Thymus (tissue), 11 donors: Measurements from ENCODE around the gene CENATAC. TPM values are rescaled to one million over a fixed set of nuclear protein-coding genes. Genes with fewer than 3 reads are reported as not detected.
A peak's percentile ranks its signal among the peaks of the same experiment; 100 is the strongest.
"Not testable (repeated sequence)": the region's sequence is repeated elsewhere in the genome, so short reads cannot be mapped to it uniquely, and the experiment has no call there.

ENCODE experiments used
- DNase-seq, 9 donors: peaks; one replicate each; pipeline ENCODE4 v3.0.0-alpha.2; 2013; ENCODE audit warnings: low spot score in 9 of 9, low read depth in 6 of 9, missing footprints in 1 of 9
- H3K27ac ChIP-seq, 2 donors: one replicate each; pipeline ENCODE4 v1.5.1; 2013; ENCODE audit warnings: control low read depth in 1 of 2, low read depth in 1 of 2, low read length in 1 of 2, mild to moderate bottlenecking in 1 of 2, moderate library complexity in 1 of 2
- H3K27me3 ChIP-seq, 2 donors: one replicate each; pipeline ENCODE4 v1.5.1; 2013; ENCODE audit warnings: low read length in 1 of 2; ENCODE audit not compliant: control insufficient read depth in 2 of 2, insufficient read depth in 1 of 2
- H3K36me3 ChIP-seq, 2 donors: one replicate each; pipeline ENCODE4 v1.5.1; 2013; ENCODE audit warnings: low read length in 1 of 2, mild to moderate bottlenecking in 1 of 2, moderate library complexity in 1 of 2; ENCODE audit not compliant: control insufficient read depth in 2 of 2, insufficient read depth in 2 of 2
- H3K4me1 ChIP-seq, 2 donors: one replicate each; pipeline ENCODE4 v1.5.1; 2013; ENCODE audit warnings: low read length in 2 of 2; ENCODE audit not compliant: control insufficient read depth in 2 of 2, insufficient read depth in 2 of 2
- H3K4me3 ChIP-seq, 2 donors: one replicate each; pipeline ENCODE4 v1.5.1; 2013; ENCODE audit warnings: low read length in 2 of 2, control low read depth in 1 of 2, mild to moderate bottlenecking in 1 of 2
- H3K9me3 ChIP-seq, 2 donors: one replicate each; pipeline ENCODE4 v1.5.1; 2013; ENCODE audit warnings: low read length in 1 of 2, mild to moderate bottlenecking in 1 of 2; ENCODE audit not compliant: control insufficient read depth in 2 of 2, insufficient read depth in 1 of 2
- WGBS: extraction: QIAGEN DNeasy Blood & Tissue Kit; methylation state at CpG from one replicate; pipeline ENCODE4 v1.1.7; 2013; 5-methylcytosine and 5-hydroxymethylcytosine counted together
- polyA plus RNA-seq: library from polyadenylated mRNA; stranded (reverse); fragments of 200-250 nt; gene quantifications from one replicate; pipeline ENCODE4 v1.2.3, GENCODE V29; 2013
- total RNA-seq: library from RNA; stranded (reverse); fragments of 120-200 nt; gene quantifications from one replicate; pipeline ENCODE4 v1.2.4, GENCODE V29; 2013
- donor health status: healthy.

The CENATAC gene
- total and polyA plus RNA-seq, 2 donors, result 15.5 to 79.1 TPM

GRCh38 chr11:119029069-119029339 is 31.1 kb downstream of the CENATAC start:
- Histone ChIP-seq H3K4me1 (peaks cover 3 to 19% of the 10 kb centered on the region in 2 donors), H3K27me3 (no peaks in the 10 kb centered on the region), H3K4me3 (no peak overlapping the region), H3K9me3 (no peaks in the 10 kb centered on the region), H3K36me3 (peaks cover 25 to 36% of the 10 kb centered on the region in 2 donors), H3K27ac (no peak overlapping the region)
- 96% methylated on average over 1 of the region's 1 CpG for WGBS
- no peak for DNase-seq

- 76% methylated on average over 10 of the region's 10 CpGs for WGBS
- Histone ChIP-seq H3K4me1 (peaks cover 3 to 19% of the 10 kb centered on the region in 2 donors), H3K4me3 (peak overlapping the region; percentile 69 to 91), H3K27ac (no peak overlapping the region), H3K27me3 (no peaks in the 10 kb centered on the region), H3K9me3 (no peaks in the 10 kb centered on the region), H3K36me3 (peaks cover 20 to 31% of the 10 kb centered on the region in 2 donors)
- DNase-seq, result no peak
Measured at GRCh38 chr11:119029340-119030028, 31.5 kb downstream of the CENATAC start.

- peak in 1 of 9 donors; percentile 15 for DNase-seq
- 16% methylated on average over 13 of the region's 13 CpGs for WGBS
- H3K9me3 ChIP-seq, result no peaks in the 10 kb centered on the region
- H3K4me1 ChIP-seq, result peaks cover 3 to 22% of the 10 kb centered on the region in 2 donors
- no peaks in the 10 kb centered on the region for H3K27me3 ChIP-seq
- H3K4me3 ChIP-seq, result peak overlapping the region; percentile 69 to 91
- H3K27ac ChIP-seq, result peak overlapping the region in 1 of 2 donors; percentile 51
- H3K36me3 ChIP-seq, result peaks cover 16 to 27% of the 10 kb centered on the region in 2 donors
Measured at GRCh38 chr11:119030029-119030328, 32.0 kb downstream of the CENATAC start.

GRCh38 chr11:119030329-119031047 is 32.5 kb downstream of the CENATAC start, which contains the start of gene SLC37A4:
SLC37A4 (minus strand) TSS chr11:119030877.
- H3K4me1 ChIP-seq, result peaks cover 3 to 24% of the 10 kb centered on the region in 2 donors
- H3K36me3 ChIP-seq, result peaks cover 11 to 21% of the 10 kb centered on the region in 2 donors
- H3K27me3 ChIP-seq, result no peaks in the 10 kb centered on the region
- peak within 1 kb of the TSS; percentile 51 to 84 for H3K27ac ChIP-seq
- WGBS, result under 1% methylated on average over 67 of the region's 67 CpGs
- H3K9me3 ChIP-seq, result no peaks in the 10 kb centered on the region
- peak; percentile 62 to 91 (median 78) for DNase-seq
- peak within 1 kb of the TSS; percentile 69 to 91 for H3K4me3 ChIP-seq

GRCh38 chr11:119031912-119032280 is 34.0 kb downstream of the CENATAC start:
- Histone ChIP-seq H3K4me1 (peaks cover 3 to 24% of the 10 kb centered on the region in 2 donors), H3K27me3 (no peaks in the 10 kb centered on the region), H3K9me3 (no peaks in the 10 kb centered on the region), H3K4me3 (no peak overlapping the region), H3K27ac (no peak overlapping the region), H3K36me3 (peaks cover 0 to 13% of the 10 kb centered on the region in 2 donors)
- 97% methylated on average over 9 of the region's 9 CpGs for WGBS
- DNase-seq, result no peak

GRCh38 chr11:119033421-119033820 is 35.5 kb downstream of the CENATAC start:
- 97% methylated on average over 10 of the region's 10 CpGs for WGBS
- H3K4me1 ChIP-seq, result peaks cover 3 to 24% of the 10 kb centered on the region in 2 donors
- H3K27me3 ChIP-seq, H3K9me3 ChIP-seq, H3K27ac ChIP-seq, H3K4me3 ChIP-seq, DNase-seq, H3K36me3 ChIP-seq: not testable (repeated sequence)

- H3K4me1 ChIP-seq, result peaks cover 0 to 12% of the 10 kb centered on the region in 2 donors
- H3K4me3 ChIP-seq, result no peak overlapping the region
- no peak for DNase-seq
- no peaks in the 10 kb centered on the region for H3K27me3 ChIP-seq
- 85% methylated on average over 3 of the region's 3 CpGs for WGBS
- no peak overlapping the region for H3K27ac ChIP-seq
- no peaks in the 10 kb centered on the region for H3K36me3 ChIP-seq
- no peaks in the 10 kb centered on the region for H3K9me3 ChIP-seq
Measured at GRCh38 chr11:119034813-119035212, 36.9 kb downstream of the CENATAC start.

- WGBS, result 98% methylated on average over 5 of the region's 5 CpGs
- Histone ChIP-seq H3K4me3 (no peak overlapping the region), H3K27ac (no peak overlapping the region), H3K36me3 (no peaks in the 10 kb centered on the region), H3K4me1 (peaks cover 0 to 4% of the 10 kb centered on the region in 2 donors), H3K27me3 (no peaks in the 10 kb centered on the region), H3K9me3 (no peaks in the 10 kb centered on the region)
- DNase-seq, result no peak
Measured at GRCh38 chr11:119038884-119039283, 40.9 kb downstream of the CENATAC start.

GRCh38 chr11:119039471-119039870 is 41.5 kb downstream of the CENATAC start:
- H3K27ac ChIP-seq, DNase-seq, H3K36me3 ChIP-seq, H3K4me1 ChIP-seq, H3K4me3 ChIP-seq, H3K9me3 ChIP-seq, H3K27me3 ChIP-seq: not testable (repeated sequence)
- 22% methylated on average over 11 of the region's 11 CpGs for WGBS
